Diencephalon (tissue), 1 donor: ENCODE data around the gene TLCD3A. TPM values are rescaled to one million over a fixed set of nuclear protein-coding genes. Genes with fewer than 3 reads are reported as not detected.

Experiments
- total RNA-seq: library from RNA; depleted of rRNA; stranded (reverse); fragments of >200 nt; gene quantifications from one replicate; pipeline ENCODE4 v1.2.3, GENCODE V29; 2014

Gene TLCD3A
- 13.6 TPM for total RNA-seq

DNA sequence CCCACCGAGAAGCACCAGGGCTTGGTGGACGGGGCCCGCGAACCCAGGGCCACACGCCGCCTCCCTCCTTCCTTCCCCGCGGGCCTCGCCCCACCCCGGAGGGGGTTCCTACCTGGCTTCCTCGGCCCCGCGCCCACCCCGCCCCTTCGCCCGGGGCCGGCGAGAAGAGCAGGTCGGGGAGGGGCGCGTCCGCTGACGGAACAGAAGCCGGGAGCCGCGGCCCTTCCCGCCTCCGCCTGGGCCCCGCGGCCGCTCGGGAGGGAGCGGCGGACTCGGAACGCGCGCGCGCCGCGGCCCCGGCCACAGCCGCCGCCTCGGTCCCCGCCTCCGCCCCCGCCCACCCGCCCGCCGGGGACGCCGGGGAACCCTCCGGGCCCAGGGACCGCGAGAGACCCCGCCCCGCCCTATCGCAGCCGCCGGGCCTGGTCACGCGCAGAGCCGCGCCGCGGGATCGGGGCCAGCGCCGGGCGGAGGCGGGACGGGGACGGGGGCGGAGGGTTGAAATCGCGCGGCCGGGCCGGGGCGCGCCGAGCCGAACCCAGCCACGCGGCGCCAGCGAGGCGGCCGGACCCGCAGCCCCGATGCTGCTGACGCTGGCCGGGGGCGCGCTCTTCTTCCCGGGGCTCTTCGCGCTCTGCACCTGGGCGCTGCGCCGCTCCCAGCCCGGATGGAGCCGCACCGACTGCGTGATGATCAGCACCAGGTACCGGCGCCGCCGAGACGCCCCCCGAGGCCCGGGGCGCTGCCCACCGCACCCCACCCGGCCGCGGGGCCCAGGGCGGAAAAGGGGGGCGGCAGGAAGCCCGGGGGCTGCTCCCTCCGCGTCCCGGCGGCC is at the start of gene TLCD3A:
Gene TLCD3A, plus strand, starts transcription at position 530 of the 835 bp plus-strand sequence. Its CDS starts 52 bp downstream, at position 582.

GRCh38 chr17:752002-752619 is 19.7 kb downstream of the TLCD3A start, which contains the start of gene GEMIN4:
Gene GEMIN4, minus strand, starts transcription at chr17:752264. Its CDS starts 122 bp downstream, at chr17:752142.

GRCh38 chr17:781805-782731 is 49.7 kb downstream of the TLCD3A start, which contains the start of the genes GLOD4 and MRM3:
Gene GLOD4, minus strand, starts transcription at chr17:782280. Its CDS starts 25 bp downstream, at chr17:782255.
Gene MRM3, plus strand, starts transcription at chr17:782353. Its CDS starts 26 bp downstream, at chr17:782379.

Other genes starting within 250 kb of the TLCD3A start
- gene VPS53, start 17.8 kb upstream of the TLCD3A start, total RNA-seq = 31.1 TPM
- gene GEMIN4, start 19.7 kb downstream of the TLCD3A start, total RNA-seq = 10.6 TPM
- 67.6 TPM for gene GLOD4, start 49.7 kb downstream of the TLCD3A start, total RNA-seq
- 18.9 TPM for gene MRM3, start 49.8 kb downstream of the TLCD3A start, total RNA-seq
- gene NXN, start 247.2 kb downstream of the TLCD3A start, total RNA-seq = 20.8 TPM